Raji (cell line): ENCODE results near the gene BTK.
A peak's percentile ranks its signal among the peaks of the same experiment; 100 is the strongest.

Experiments
- POLR2A ChIP-seq: IDR thresholded peaks from 2 replicates; pipeline ENCODE4 v1.6.1; 2011; ENCODE audit warnings: low read depth, low read length, control low read depth; ENCODE audit not compliant: insufficient read depth

Gene BTK

GRCh38 chrX:101385795-101386541 lies at the start of gene BTK:
Gene BTK (minus strand): TSS chrX:101386191. CDS start chrX:101375284, 10,907 bp downstream.
- TF ChIP-seq POLR2A, result peak; percentile 84

DNA sequence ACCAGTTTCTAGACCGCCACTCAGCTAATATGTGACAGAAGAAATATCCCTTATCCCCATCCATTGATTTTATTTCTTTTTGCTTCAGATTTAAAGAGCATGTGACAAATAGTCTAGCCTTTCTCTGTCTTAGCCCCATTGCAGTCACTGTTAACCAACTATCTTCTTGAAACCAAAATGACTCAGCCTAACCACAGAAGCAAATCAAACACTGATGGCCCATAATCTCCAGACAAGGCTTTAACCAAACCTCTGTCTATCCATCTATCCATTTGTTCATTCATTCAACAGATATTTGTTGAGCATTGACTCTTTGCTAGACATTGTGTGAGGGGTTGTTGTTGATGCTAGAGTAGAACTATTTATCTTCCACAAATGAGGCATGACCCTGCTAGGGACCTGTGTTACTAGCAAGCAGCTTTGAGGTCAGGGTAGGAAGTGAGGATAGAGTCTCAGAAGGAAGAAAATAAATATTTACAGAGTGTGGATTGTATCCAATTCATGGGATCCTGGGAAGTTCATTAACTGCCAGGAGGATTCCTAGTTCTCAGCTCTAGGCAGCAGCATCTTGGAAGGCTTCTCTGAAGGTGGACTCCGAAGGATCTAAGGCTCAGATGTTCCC lies 44.6 kb upstream of the BTK start:
- no peak for TF ChIP-seq POLR2A

GRCh38 chrX:101429934-101430333 lies 43.9 kb upstream of the BTK start:
- TF ChIP-seq POLR2A, result no peak

DNA sequence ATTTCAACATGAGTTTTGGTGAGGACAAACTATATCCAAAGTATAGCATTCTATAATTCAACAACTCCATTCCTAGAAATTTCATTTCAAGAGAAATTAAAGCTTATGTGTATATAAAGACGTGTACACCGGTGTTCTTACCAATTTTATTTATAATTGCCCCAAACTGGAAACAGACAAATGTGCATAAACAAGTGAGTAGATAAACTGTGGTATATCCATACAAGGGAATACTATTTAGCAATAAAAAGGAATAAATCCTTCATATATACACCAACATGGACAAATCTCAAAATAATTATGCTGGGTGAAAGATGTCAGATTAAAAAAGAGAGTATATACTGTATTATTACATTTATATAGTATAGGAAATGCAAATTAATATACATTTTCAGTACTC lies 42.0 kb upstream of the BTK start:
- TF ChIP-seq POLR2A, result no peak

DNA sequence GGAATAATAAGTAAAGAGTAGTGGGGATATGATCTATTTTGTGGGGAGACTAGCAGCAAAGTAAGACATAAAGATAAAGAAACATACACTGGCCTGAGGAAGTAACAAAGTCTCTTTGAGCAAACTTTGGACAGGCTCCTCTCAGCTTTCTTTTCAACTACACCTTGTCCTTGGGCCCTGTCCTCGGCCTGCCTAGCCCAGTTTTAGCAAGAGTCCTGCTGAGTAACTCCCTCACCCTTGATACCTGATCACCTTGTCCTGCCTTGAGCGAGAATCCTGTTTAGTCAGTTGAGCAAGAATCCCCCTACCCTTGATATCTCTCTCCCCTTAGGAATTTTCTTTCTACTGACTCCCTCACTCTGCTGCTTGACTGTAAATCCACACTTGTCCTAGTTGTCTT lies 33.5 kb upstream of the BTK start:
- TF ChIP-seq POLR2A, result no peak

DNA sequence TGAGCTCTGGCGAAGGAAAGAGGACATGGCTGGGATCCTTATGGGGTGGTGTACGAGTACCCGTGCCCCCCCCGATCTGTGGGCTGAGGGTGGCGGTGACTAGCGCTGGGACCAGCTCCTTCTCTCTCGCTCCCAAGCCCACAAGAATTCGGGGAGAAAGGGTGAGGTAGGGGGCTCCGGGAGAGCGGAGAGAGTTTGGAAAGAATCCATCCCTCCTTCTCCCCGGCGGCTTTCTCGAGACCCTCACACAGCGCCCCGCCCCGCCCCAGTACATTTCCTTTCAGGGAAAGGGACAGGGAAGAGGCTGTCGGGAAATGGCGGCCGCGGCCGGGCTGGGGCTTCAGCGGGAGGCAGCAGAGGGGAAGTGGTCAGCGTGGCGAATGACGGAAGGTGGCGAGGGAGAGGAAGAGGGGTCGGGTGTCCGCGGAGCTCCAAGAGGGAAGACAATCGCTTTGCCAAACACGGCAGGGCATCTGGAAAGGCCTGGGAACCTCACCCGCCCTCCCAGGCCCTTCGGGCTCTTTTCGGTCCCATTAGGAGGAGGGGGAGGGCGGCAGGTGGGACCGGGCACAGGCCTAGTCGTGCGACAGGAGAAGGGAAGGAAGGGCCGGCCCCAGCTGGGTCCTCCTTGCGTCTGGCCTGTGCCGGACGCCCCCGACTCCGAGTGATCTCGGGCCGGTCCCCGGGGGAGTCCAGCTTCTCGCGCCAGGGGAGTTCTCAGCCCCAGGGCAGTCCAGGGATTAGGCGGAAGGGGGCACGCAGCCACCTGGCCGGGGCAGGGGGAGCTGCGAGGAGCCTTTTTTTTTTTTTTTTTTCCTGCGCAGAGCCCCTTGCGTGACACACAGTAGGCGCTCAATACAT lies 32.2 kb upstream of the BTK start:
- TF ChIP-seq POLR2A, result no peak

DNA sequence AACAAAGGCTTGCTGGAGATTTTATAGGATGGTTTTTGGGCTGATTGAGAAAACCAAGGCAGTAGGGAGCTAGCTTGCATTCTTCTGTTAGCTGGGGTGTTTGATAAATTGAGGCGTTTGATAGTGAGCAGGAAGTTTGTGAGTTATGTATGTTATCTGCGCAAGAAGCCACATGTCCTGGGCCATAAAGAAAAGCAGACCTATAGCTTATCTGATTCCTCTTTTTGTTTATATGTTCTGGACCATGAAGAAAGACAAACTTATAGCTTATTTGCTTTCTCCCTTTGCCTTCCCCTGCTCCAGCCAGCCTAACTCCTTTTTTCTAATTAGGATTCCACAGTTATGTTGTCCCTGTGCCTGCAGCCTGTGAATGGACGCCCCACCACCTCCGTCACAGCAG lies 31.2 kb upstream of the BTK start:
- TF ChIP-seq POLR2A, result no peak

DNA sequence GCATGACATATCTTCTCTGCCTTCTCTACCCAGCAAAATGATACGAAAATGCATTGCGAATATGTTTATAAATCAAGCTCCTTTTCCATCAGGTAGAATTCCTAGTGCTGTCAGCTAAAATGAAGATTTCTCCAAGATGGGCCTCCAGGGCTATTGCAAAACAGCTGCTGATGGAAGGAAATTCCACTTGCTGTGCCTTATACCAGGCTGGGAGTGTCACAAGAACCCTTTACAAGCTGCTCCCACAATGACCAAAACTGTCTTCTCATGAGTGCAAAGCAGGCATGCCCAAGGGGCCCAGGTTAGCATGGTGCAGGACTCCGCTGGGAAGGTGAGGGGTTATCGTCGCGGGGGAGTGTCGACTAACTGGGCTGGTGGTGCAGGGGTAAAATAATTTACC lies 30.7 kb upstream of the BTK start:
- TF ChIP-seq POLR2A, result no peak

- TF ChIP-seq POLR2A, result no peak
Observed at GRCh38 chrX:101415180-101416145, 29.5 kb upstream of the BTK start.

DNA sequence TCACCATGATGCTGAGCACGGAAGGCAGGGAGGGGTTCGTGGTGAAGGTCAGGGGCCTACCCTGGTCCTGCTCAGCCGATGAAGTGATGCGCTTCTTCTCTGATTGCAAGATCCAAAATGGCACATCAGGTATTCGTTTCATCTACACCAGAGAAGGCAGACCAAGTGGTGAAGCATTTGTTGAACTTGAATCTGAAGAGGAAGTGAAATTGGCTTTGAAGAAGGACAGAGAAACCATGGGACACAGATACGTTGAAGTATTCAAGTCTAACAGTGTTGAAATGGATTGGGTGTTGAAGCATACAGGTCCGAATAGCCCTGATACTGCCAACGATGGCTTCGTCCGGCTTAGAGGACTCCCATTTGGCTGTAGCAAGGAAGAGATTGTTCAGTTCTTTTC lies 26.0 kb upstream of the BTK start:
- no peak for TF ChIP-seq POLR2A

DNA sequence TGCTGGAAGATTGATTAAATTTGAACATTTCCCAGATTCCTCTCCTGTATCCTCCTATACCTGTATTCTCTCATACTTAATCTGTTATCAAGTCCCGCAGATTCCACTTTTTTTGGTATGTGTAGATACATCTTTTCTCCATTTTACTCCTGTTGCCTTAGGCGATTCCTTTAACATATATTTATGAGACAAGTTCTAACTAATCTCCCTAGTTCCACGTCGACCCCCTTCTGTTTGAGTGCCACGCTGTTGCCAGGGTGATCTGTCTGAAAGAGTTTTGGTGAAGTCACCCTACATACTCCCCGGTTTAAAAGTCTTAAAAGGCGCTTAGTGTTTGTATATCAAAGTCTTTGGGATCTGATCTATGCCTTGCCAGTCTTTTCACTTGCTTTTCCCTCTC lies 24.5 kb upstream of the BTK start:
- no peak for TF ChIP-seq POLR2A

DNA sequence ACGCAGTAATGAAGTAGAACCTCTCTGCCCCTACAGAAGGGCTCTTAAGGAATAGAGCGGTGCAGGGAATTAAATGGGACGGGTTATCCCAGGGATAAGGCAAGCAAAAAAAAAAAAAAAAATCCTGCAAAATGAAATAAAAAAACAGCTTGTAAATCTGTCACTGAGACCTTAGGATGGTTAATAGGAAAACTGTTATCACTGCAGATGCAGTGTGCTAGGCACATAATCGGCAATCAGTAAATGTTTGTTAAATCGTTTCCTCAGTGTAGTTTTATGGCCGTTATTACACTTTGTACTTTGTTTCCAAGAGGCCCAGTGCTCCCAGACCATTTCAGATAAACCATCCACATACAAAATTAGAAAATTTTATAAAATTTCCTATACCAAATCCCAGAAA lies 23.1 kb upstream of the BTK start:
- TF ChIP-seq POLR2A, result no peak

- TF ChIP-seq POLR2A, result no peak
Observed at GRCh38 chrX:101408532-101408841, 22.5 kb upstream of the BTK start.

DNA sequence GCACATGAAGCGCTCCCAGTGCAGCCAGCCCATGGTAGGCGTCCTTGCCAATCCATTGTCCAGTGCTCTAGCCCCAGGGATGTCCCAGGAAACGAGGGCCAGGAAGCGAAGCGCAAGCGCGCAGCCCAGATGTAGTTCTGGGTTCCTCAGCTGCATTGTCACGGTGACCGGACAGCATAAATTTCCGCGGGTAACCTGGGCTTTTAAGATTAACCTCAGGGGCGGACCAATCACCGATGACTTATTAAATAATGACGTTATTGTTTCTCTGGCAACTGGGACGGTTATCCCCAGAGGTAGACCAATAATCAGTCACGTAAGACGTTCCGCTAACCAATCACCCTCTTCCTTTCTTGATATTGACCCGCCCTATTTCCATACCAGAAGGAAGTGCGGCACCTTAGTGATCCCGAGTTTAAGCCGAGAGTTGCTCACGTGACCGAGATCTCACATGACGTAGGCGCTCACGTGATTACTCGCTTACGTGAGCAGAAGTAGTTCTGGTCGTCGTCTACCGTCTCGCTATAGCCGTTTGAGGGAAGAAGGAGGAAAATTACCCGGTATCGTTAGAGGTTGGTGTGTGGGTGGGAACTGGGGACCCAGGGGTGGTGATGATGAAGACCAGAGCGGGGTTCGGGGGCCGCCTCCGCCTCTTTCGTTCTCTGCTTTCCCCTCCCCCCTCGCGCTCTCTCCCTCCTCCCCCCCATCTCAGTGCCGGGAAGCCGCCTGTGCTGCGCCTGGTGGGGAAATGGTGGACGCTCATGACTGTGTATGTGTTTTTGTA lies 21.9 kb upstream of the BTK start, which contains the start of the genes GLA and HNRNPH2:
GLA (minus strand) TSS at position 178 of the 784 bp plus-strand sequence; CDS start at position 156, 22 bp downstream.
HNRNPH2 (plus strand) TSS at position 475 of the 784 bp plus-strand sequence. CDS start 3,767 bp downstream, outside the sequence.
- TF ChIP-seq POLR2A, result peak; percentile 81
